WTC11 (cell line): ENCODE measurements around the gene ZFYVE28.

Experiments
- CTCF ChIP-seq: fragments of 200-600 bp; IDR thresholded peaks from 2 replicates; pipeline ENCODE4 v1.8.0; 2022; ENCODE audit warnings: antibody characterized with exemption
- EMX1 ChIP-seq: fragments of 250-450 bp; sonication (Bioruptor Pico); IDR thresholded peaks from 2 replicates; pipeline ENCODE4 v1.8.0; 2021; ENCODE audit warnings: mild to moderate bottlenecking
- ERG ChIP-seq: fragments of 250-450 bp; sonication (Bioruptor Pico); IDR thresholded peaks from 2 replicates; pipeline ENCODE4 v1.8.0; 2021; ENCODE audit warnings: mild to moderate bottlenecking
- ETV6 ChIP-seq: sonication (generic); formaldehyde crosslinking; IDR thresholded peaks from 2 replicates; pipeline ENCODE4 v1.8.1; 2022; ENCODE audit warnings: mild to moderate bottlenecking, missing genetic modification reagents
- HMGA2 ChIP-seq: fragments of 250-450 bp; sonication (Bioruptor Pico); IDR thresholded peaks from 2 replicates; pipeline ENCODE4 v1.4.0; 2021; ENCODE audit warnings: mild to moderate bottlenecking, moderate library complexity
- KAT7 ChIP-seq: sonication (generic); formaldehyde crosslinking; IDR thresholded peaks from 2 replicates; pipeline ENCODE4 v1.8.1; 2023; ENCODE audit warnings: missing genetic modification reagents, mild to moderate bottlenecking, borderline replicate concordance
- PRDM15 ChIP-seq: sonication (generic); formaldehyde crosslinking; IDR thresholded peaks from 2 replicates; pipeline ENCODE4 v1.8.0; 2022; ENCODE audit warnings: missing genetic modification reagents

GRCh38 chr4:2264481-2265041 lies 153.9 kb downstream of the ZFYVE28 start:
- TF ChIP-seq EMX1 (CRISPR knock-in tag): no peak
- no peak for TF ChIP-seq PRDM15 (CRISPR knock-in tag)
- TF ChIP-seq CTCF: no peak
- no peak for TF ChIP-seq ETV6 (CRISPR knock-in tag)
- TF ChIP-seq ERG: no peak
- TF ChIP-seq KAT7: no peak
- no peak for TF ChIP-seq HMGA2
